H9 (cell line): ENCODE results near the gene SYNGR2. TPM values are rescaled to one million over a fixed set of nuclear protein-coding genes. Genes with fewer than 3 reads are reported as not detected.

Experiments used
- DNase-seq: peaks from one replicate; pipeline ENCODE4 v3.0.0-alpha.2; 2017
- H2AFZ ChIP-seq: one replicate; pipeline ENCODE4 v1.6.1; 2013; ENCODE audit warnings: mild to moderate bottlenecking, low read length, control low read depth, moderate library complexity
- H2AK5ac ChIP-seq: 2 replicates; pipeline ENCODE4 v1.6.1; 2013; ENCODE audit warnings: low read length, control low read depth, mixed read lengths; ENCODE audit not compliant: insufficient read length
- H2BK120ac ChIP-seq: one replicate; pipeline ENCODE4 v1.6.1; 2013; ENCODE audit warnings: low read depth, mild to moderate bottlenecking, low read length, control low read depth, inconsistent platforms; ENCODE audit not compliant: poor library complexity, severe bottlenecking
- H2BK12ac ChIP-seq: 2 replicates; pipeline ENCODE4 v1.6.1; 2013; ENCODE audit warnings: low read length, control low read depth, mixed read lengths, low read depth; ENCODE audit not compliant: insufficient read length
- H2BK15ac ChIP-seq: 2 replicates; pipeline ENCODE4 v1.6.1; 2013; ENCODE audit warnings: low read depth, low read length, control low read depth
- H2BK20ac ChIP-seq: one replicate; pipeline ENCODE4 v1.6.1; 2013; ENCODE audit warnings: low read depth, mild to moderate bottlenecking, low read length, control low read depth, inconsistent platforms; ENCODE audit not compliant: poor library complexity, severe bottlenecking
- H2BK5ac ChIP-seq: 2 replicates; pipeline ENCODE4 v1.6.1; 2013; ENCODE audit warnings: low read length, control low read depth, mixed read lengths; ENCODE audit not compliant: insufficient read length
- H3K14ac ChIP-seq: 2 replicates; pipeline ENCODE4 v1.6.1; 2013; ENCODE audit warnings: low read length, control low read depth; ENCODE audit not compliant: insufficient read depth
- H3K18ac ChIP-seq: 2 replicates; pipeline ENCODE4 v1.6.1; 2013; ENCODE audit warnings: low read depth, mild to moderate bottlenecking, mixed read lengths, low read length, control low read depth; ENCODE audit not compliant: insufficient read length
- H3K23ac ChIP-seq: 2 replicates; pipeline ENCODE4 v1.6.1; 2013; ENCODE audit warnings: low read length, control low read depth, mixed read lengths, low read depth; ENCODE audit not compliant: insufficient read length
- H3K23me2 ChIP-seq: 2 replicates; pipeline ENCODE4 v1.6.1; 2013; ENCODE audit warnings: low read depth, mild to moderate bottlenecking, mixed read lengths, low read length, control low read depth; ENCODE audit not compliant: insufficient read length, poor library complexity, severe bottlenecking
- H3K27ac ChIP-seq: 2 replicates; pipeline ENCODE4 v1.5.1; 2013; ENCODE audit warnings: low read length, control low read depth, mixed read lengths, low read depth; ENCODE audit not compliant: insufficient read length
- H3K27me3 ChIP-seq: 2 replicates; pipeline ENCODE4 v1.6.1; 2013; ENCODE audit warnings: low read length, control low read depth, inconsistent platforms; ENCODE audit not compliant: insufficient read depth
- H3K4ac ChIP-seq: 2 replicates; pipeline ENCODE4 v1.6.1; 2013; ENCODE audit warnings: low read depth, mild to moderate bottlenecking, control low read depth, inconsistent platforms, low read length, moderate library complexity
- H3K4me1 ChIP-seq: 2 replicates; pipeline ENCODE4 v1.6.1; 2013; ENCODE audit warnings: low read length, control low read depth, inconsistent platforms; ENCODE audit not compliant: insufficient read depth
- H3K4me2 ChIP-seq: 2 replicates; pipeline ENCODE4 v1.6.1; 2013; ENCODE audit warnings: low read length, control low read depth, mixed read lengths; ENCODE audit not compliant: insufficient read length, insufficient read depth
- H3K56ac ChIP-seq: 2 replicates; pipeline ENCODE4 v1.6.1; 2013; ENCODE audit warnings: low read depth, mild to moderate bottlenecking, mixed read lengths, low read length, control low read depth; ENCODE audit not compliant: insufficient read length
- H3K79me1 ChIP-seq: 2 replicates; pipeline ENCODE4 v1.6.1; 2013; ENCODE audit warnings: low read depth, mild to moderate bottlenecking, moderate library complexity, low read length, control low read depth, inconsistent platforms; ENCODE audit not compliant: insufficient read depth, poor library complexity, severe bottlenecking
- H3K79me2 ChIP-seq: 2 replicates; pipeline ENCODE4 v1.6.1; 2013; ENCODE audit warnings: low read length, control low read depth, inconsistent platforms; ENCODE audit not compliant: insufficient read depth
- H3K9ac ChIP-seq: 2 replicates; pipeline ENCODE4 v1.6.1; 2013; ENCODE audit warnings: low read length, control low read depth, mixed read lengths; ENCODE audit not compliant: insufficient read length; ENCODE audit errors: extremely low read depth
- H3K9me3 ChIP-seq: one replicate; pipeline ENCODE4 v1.6.1; 2013; ENCODE audit warnings: low read depth, low read length, inconsistent platforms; ENCODE audit not compliant: control insufficient read depth
- H3T11ph ChIP-seq: one replicate; pipeline ENCODE4 v1.6.1; 2013; ENCODE audit warnings: mild to moderate bottlenecking, low read length, control low read depth, inconsistent platforms
- H4K20me1 ChIP-seq: one replicate; pipeline ENCODE4 v1.6.1; 2013; ENCODE audit not compliant: control insufficient read depth, insufficient read length, insufficient read depth
- H4K5ac ChIP-seq: 2 replicates; pipeline ENCODE4 v1.6.1; 2013; ENCODE audit warnings: low read depth, mild to moderate bottlenecking, mixed read lengths, low read length, control low read depth; ENCODE audit not compliant: insufficient read length
- H4K8ac ChIP-seq: replicated peaks from 2 replicates; pipeline ENCODE4 v1.6.1; 2013; ENCODE audit warnings: low read length, control low read depth, mixed read lengths, low read depth; ENCODE audit not compliant: insufficient read length
- H4K91ac ChIP-seq: 2 replicates; pipeline ENCODE4 v1.6.1; 2013; ENCODE audit warnings: low read depth, mild to moderate bottlenecking, moderate library complexity, mixed read lengths, low read length, control low read depth; ENCODE audit not compliant: insufficient read length
- H3K27ac Mint-ChIP-seq, 3 experiments: 2 replicates in 2 of 3; 3 replicates in 1 of 3; pipeline ENCODE4 v1.8.0; 2020 to 2021; ENCODE audit warnings: mixed read lengths in 3 of 3, mild to moderate bottlenecking in 1 of 3, moderate library complexity in 1 of 3
- H3K27me3 Mint-ChIP-seq: 2 replicates; pipeline ENCODE4 v1.8.0; 2021; ENCODE audit warnings: low read depth, mild to moderate bottlenecking, moderate library complexity, mixed read lengths
- H3K36me3 Mint-ChIP-seq, 3 experiments: 2 replicates in 2 of 3; 3 replicates in 1 of 3; pipeline ENCODE4 v1.8.0; 2020 to 2021; ENCODE audit warnings: low read depth in 3 of 3, mixed read lengths in 3 of 3; ENCODE audit not compliant: insufficient read depth in 1 of 3
- H3K4me1 Mint-ChIP-seq, 2 experiments: 2 replicates each; pipeline ENCODE4 v1.8.0; 2020; ENCODE audit warnings: mixed read lengths in 2 of 2
- H3K4me3 Mint-ChIP-seq, 2 experiments: 2 replicates in 1 of 2; 3 replicates in 1 of 2; pipeline ENCODE4 v1.8.0; 2020 to 2021; ENCODE audit warnings: mild to moderate bottlenecking in 2 of 2, mixed read lengths in 2 of 2, moderate library complexity in 1 of 2
- H3K9me3 Mint-ChIP-seq, 2 experiments: 2 replicates in 1 of 2; 3 replicates in 1 of 2; pipeline ENCODE4 v1.8.0; 2020; ENCODE audit warnings: mild to moderate bottlenecking in 2 of 2, mixed read lengths in 2 of 2, moderate library complexity in 1 of 2
- WGBS: extraction: QIAGEN DNeasy Blood & Tissue Kit; methylation state at CpG from one replicate; pipeline ENCODE4 v1.1.7; 2013; ENCODE audit warnings: missing lambda C conversion rate, low lambda C conversion rate, mixed read lengths; ENCODE audit not compliant: insufficient read length; ENCODE audit errors: extremely low coverage; 5-methylcytosine and 5-hydroxymethylcytosine counted together
- total RNA-seq: library from RNA; stranded (reverse); gene quantifications from 2 replicates; pipeline ENCODE4 v1.2.1, GENCODE V29; 2021
- TF ChIP-seq, protein P1 (sequence below): fragments of 200-600 bp; sonication (generic); conservative IDR thresholded peaks from 3 replicates; pipeline ENCODE4 v1.8.0; 2021; ENCODE audit warnings: antibody characterized with exemption, mild to moderate bottlenecking

The SYNGR2 gene
- total RNA-seq, 1 experiment from 2014 or later = 41.0 TPM

GRCh38 chr17:78159575-78160158, 8.7 kb upstream of the SYNGR2 start:
- Histone ChIP-seq H3K4ac (no peak overlapping the region), H2BK15ac (no peak overlapping the region), H4K91ac (no peak overlapping the region), H3K4me2 (no peak overlapping the region), H3K23me2 (no peaks in the 10 kb centered on the region), H4K20me1 (no peaks in the 10 kb centered on the region), H3K56ac (no peak overlapping the region), H3K18ac (no peak overlapping the region), H3K79me2 (no peaks in the 10 kb centered on the region), H3K27me3 (no peaks in the 10 kb centered on the region), H4K8ac (no peak overlapping the region), H2BK5ac (no peak overlapping the region), H3K9ac (no peak overlapping the region), H2BK20ac (no peak overlapping the region), H2BK120ac (no peak overlapping the region), H3K79me1 (no peaks in the 10 kb centered on the region), H2AK5ac (no peak overlapping the region), H4K5ac (no peak overlapping the region), H2BK12ac (no peak overlapping the region), H3K14ac (no peak overlapping the region), H3K4me1 (no peaks in the 10 kb centered on the region), H3T11ph (no peak overlapping the region), H3K9me3 (no peaks in the 10 kb centered on the region), H3K27ac (no peak overlapping the region), H3K23ac (no peak overlapping the region), H2AFZ (no peak overlapping the region)
- no peaks in the 10 kb centered on the region; a peak in 2 of 7 replicates for H3K36me3 Mint-ChIP-seq
- H3K4me1 Mint-ChIP-seq = peaks cover 0 to 10% of the 10 kb centered on the region in 2 experiments; a peak in 2 of 4 replicates
- DNase-seq = no peak
- TF ChIP-seq, protein P1, sequence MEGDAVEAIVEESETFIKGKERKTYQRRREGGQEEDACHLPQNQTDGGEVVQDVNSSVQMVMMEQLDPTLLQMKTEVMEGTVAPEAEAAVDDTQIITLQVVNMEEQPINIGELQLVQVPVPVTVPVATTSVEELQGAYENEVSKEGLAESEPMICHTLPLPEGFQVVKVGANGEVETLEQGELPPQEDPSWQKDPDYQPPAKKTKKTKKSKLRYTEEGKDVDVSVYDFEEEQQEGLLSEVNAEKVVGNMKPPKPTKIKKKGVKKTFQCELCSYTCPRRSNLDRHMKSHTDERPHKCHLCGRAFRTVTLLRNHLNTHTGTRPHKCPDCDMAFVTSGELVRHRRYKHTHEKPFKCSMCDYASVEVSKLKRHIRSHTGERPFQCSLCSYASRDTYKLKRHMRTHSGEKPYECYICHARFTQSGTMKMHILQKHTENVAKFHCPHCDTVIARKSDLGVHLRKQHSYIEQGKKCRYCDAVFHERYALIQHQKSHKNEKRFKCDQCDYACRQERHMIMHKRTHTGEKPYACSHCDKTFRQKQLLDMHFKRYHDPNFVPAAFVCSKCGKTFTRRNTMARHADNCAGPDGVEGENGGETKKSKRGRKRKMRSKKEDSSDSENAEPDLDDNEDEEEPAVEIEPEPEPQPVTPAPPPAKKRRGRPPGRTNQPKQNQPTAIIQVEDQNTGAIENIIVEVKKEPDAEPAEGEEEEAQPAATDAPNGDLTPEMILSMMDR = no peak
- WGBS = no CpG with 5 or more reads among the region's 10 CpGs
- H3K9me3 Mint-ChIP-seq = no peaks in the 10 kb centered on the region
- no peak overlapping the region; a peak in 1 of 7 replicates for H3K27ac Mint-ChIP-seq
- no peak overlapping the region; a peak in 1 of 5 replicates for H3K4me3 Mint-ChIP-seq
- peaks cover 1% of the 10 kb centered on the region; the same call in 1 of the 2 replicates for H3K27me3 Mint-ChIP-seq
